NB4 (cell line): ENCODE measurements around the gene XPOT.
A peak's percentile ranks its signal among the peaks of the same experiment; 100 is the strongest.

Source experiments
- DNase-seq: peaks from one replicate; pipeline ENCODE4 v3.0.0; 2010; ENCODE audit warnings: low read depth
- H3K4me3 ChIP-seq: one replicate; pipeline ENCODE4 v1.5.1; 2011; ENCODE audit warnings: mild to moderate bottlenecking, low read depth, low read length, moderate library complexity
- CTCF ChIP-seq: IDR thresholded peaks from one replicate; pipeline ENCODE4 v1.5.1; 2012; ENCODE audit warnings: low read depth, low read length
- MYC ChIP-seq: IDR thresholded peaks from 2 replicates; pipeline ENCODE4 v1.6.1; 2011; ENCODE audit warnings: low read depth, low read length
- POLR2A ChIP-seq: IDR thresholded peaks from 2 replicates; pipeline ENCODE4 v1.6.1; 2011; ENCODE audit warnings: mild to moderate bottlenecking; ENCODE audit not compliant: insufficient read length; ENCODE audit errors: extremely low read depth
- TF ChIP-seq, protein P1 (sequence below): IDR thresholded peaks from 2 replicates; pipeline ENCODE4 v1.6.1; 2011; ENCODE audit warnings: low read depth, low read length

Gene XPOT

GRCh38 chr12:64456119-64456518, 51.9 kb downstream of the XPOT start:
- no peak overlapping the region for H3K4me3 ChIP-seq
- TF ChIP-seq, protein P1, sequence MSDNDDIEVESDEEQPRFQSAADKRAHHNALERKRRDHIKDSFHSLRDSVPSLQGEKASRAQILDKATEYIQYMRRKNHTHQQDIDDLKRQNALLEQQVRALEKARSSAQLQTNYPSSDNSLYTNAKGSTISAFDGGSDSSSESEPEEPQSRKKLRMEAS = no peak
- TF ChIP-seq CTCF (no peak), POLR2A (no peak), MYC (no peak)
- DNase-seq = no peak

GRCh38 chr12:64457032-64457431, 52.8 kb downstream of the XPOT start:
- TF ChIP-seq CTCF = no peak
- TF ChIP-seq POLR2A = no peak
- no peak for TF ChIP-seq MYC
- TF ChIP-seq, protein P1 = no peak
- H3K4me3 ChIP-seq = no peak overlapping the region
- peak; percentile 81 for DNase-seq

GRCh38 chr12:64457466-64457865, 53.3 kb downstream of the XPOT start:
- TF ChIP-seq POLR2A = no peak
- TF ChIP-seq MYC = no peak
- TF ChIP-seq CTCF = no peak
- TF ChIP-seq, protein P1 = no peak
- DNase-seq = no peak
- H3K4me3 ChIP-seq = no peak overlapping the region

DNA sequence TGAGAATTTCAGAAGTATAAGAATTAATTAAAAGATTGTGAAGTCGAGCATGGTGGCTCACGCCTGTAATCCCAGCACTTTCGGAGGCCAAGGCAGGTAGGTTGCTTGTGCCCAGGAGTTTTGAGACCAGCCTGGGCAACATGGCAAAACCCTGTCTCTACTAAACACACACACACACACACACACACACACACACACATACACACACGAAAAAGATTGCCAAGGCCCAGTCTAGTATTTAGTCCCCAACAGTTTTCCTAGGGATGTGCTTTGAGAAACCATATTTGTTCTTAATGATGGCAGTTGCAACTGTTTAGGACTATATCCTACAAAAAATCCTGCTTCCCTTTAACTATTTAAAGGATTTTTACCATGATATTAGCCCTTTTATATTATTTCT, 53.7 kb downstream of the XPOT start:
- no peak for TF ChIP-seq CTCF
- TF ChIP-seq, protein P1 = no peak
- no peak for TF ChIP-seq MYC
- no peak for TF ChIP-seq POLR2A
- no peak overlapping the region for H3K4me3 ChIP-seq
- DNase-seq = no peak

DNA sequence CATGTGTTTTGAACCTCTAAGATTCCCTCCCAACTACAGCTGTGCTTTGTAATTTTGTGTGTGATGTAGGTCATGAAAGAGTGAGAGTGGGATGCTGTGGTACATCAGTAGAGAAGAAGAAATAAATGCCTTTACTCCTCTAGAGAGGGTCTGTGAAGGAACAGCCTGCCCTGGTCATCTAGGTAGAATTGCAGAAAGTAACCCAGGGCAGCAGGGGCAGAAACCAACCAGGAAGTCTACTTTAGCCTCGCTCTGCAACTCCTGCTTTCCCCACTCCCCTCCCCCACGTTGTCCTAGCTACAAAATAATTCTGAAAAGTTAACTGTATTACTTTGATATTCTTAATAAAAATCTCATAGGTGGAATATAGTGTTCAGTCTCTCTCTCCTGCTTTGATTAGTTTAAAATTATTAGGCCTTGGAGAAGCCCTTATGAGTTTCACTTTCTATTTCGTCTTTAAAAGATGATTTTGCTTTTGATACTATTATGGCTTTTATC, 55.3 kb downstream of the XPOT start:
- peak overlapping the region; percentile 23 for H3K4me3 ChIP-seq
- peak; percentile 34 for DNase-seq
- TF ChIP-seq MYC = no peak
- TF ChIP-seq CTCF = no peak
- TF ChIP-seq POLR2A = no peak
- TF ChIP-seq, protein P1 = no peak

DNA sequence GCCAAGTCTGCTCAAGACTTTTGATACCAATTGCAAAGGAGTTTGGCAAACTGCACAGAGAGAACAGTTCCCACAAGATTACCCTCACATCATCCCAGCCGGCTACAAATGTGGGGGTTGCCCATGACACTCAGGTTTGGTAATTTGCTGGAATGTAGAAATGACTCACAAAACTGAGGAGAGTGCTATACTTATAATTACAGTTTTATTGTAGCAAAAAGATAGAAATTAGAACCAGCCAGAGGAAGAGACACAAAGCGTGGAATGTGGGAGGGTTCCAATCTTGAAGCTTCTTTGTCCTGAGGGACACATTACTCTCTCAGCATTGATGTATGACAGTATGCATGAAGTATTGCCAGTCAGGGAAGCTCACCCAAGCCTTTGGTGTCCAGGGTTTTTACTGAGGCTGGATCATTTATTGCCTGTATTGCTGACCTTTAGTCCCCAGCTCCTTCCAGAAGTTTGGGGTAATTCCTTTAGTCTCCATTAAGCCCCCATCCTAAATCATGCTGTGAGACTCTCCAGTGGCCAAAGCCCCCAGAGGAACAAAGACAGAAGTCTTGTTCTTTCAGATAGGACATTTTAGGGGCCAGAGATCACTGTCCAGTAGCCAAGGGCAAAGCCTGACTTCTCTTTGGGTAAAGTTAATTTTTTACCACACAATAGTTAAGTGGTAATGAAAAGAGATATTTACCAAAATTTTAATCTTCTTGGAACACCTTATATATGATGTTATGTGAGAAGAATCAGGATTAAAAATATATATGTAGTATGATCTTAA, 57.6 kb downstream of the XPOT start:
- no peak for DNase-seq
- H3K4me3 ChIP-seq = no peak overlapping the region
- TF ChIP-seq POLR2A (no peak), MYC (no peak), CTCF (no peak)
- TF ChIP-seq, protein P1 = no peak
